C1 segment of cervical spinal cord (tissue), 14 donors: Measurements from ENCODE around the gene LPA.

Experiments
- DNase-seq, 14 donors: peaks; one replicate each; lab custom pipeline; 2025; lab: John Stamatoyannopoulos, UW

Gene LPA

GRCh38 chr6:160520043-160520904, 143.8 kb downstream of the LPA start:
- peak; percentile 38 to 94 (median 80) for DNase-seq

- DNase-seq = no peak
Observed at GRCh38 chr6:160519603-160520042, 144.5 kb downstream of the LPA start.

- no peak for DNase-seq
Observed at GRCh38 chr6:160519133-160519532, 144.9 kb downstream of the LPA start.

GRCh38 chr6:160513836-160514235, 150.2 kb downstream of the LPA start:
- DNase-seq = no peak

- DNase-seq = no peak
Observed at GRCh38 chr6:160510976-160511617, 153.0 kb downstream of the LPA start.

GRCh38 chr6:160510199-160510598, 153.9 kb downstream of the LPA start:
- DNase-seq = no peak

GRCh38 chr6:160509610-160510009, 154.5 kb downstream of the LPA start:
- DNase-seq = no peak

GRCh38 chr6:160508599-160508998, 155.5 kb downstream of the LPA start:
- no peak for DNase-seq

- no peak for DNase-seq
Observed at GRCh38 chr6:160507420-160507819, 156.7 kb downstream of the LPA start.

GRCh38 chr6:160505970-160506369, 158.1 kb downstream of the LPA start:
- no peak for DNase-seq

- DNase-seq = no peak
Observed at GRCh38 chr6:160500639-160501038, 163.4 kb downstream of the LPA start.

GRCh38 chr6:160494576-160494975, 169.5 kb downstream of the LPA start:
- DNase-seq = no peak

GRCh38 chr6:160489091-160489490, 175.0 kb downstream of the LPA start:
- DNase-seq = no peak

GRCh38 chr6:160487116-160487515, 177.0 kb downstream of the LPA start:
- no peak for DNase-seq
